IPS-18c (cell line): ENCODE data around the gene CAMP.
"Not testable (repeated sequence)": the region's sequence is repeated elsewhere in the genome, so short reads cannot be mapped to it uniquely, and the experiment has no call there.

ENCODE experiments used
- H3K4me3 ChIP-seq: 2 replicates; pipeline ENCODE4 v1.7.0; 2013; ENCODE audit warnings: low read depth, mild to moderate bottlenecking, low read length, moderate library complexity; ENCODE audit not compliant: insufficient read depth
- H3K9me3 ChIP-seq: one replicate; pipeline ENCODE4 v1.6.1; 2013; ENCODE audit warnings: mild to moderate bottlenecking, low read length, moderate library complexity; ENCODE audit not compliant: control insufficient read depth, insufficient read depth

CAMP gene

GRCh38 chr3:48208076-48208475 lies 15.2 kb upstream of the CAMP start:
- Histone ChIP-seq H3K4me3 (no peak overlapping the region), H3K9me3 (no peaks in the 10 kb centered on the region)

DNA sequence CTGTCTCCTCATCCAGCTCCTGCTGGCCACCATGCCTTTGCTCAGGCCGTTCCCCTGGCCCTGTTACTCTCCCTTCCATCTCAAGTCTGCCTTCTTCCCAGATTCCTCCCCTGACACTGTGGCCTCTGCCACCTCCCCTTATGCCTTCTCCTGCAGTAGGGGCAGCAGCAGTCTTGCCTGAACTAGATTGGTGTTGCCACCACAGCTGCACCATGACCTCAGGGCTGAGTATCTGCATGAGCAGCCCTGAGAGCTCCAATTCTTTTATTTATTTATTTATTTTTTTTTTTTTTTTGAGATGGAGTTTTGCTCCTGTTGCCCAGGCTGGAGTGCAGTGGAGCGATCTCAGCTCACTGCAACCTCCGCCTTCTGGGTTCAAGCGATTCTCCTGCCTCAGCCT lies 13.8 kb upstream of the CAMP start:
- Histone ChIP-seq H3K4me3 (no peak overlapping the region), H3K9me3 (no peaks in the 10 kb centered on the region)

DNA sequence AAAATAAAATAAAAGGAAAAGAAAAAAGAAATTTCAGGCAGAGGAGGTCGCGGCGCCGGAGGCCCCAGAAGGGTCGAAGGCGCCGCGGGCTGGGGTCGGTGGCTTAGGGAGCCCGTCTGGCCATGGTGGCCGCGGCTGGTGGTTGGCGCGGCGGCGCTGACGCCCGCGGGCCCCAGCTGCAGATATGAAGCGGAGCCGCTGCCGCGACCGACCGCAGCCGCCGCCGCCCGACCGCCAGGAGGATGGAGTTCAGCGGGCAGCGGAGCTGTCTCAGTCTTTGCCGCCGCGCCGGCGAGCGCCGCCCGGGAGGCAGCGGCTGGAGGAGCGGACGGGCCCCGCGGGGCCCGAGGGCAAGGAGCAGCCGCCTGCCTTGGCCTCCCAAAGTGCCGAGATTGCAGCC lies 12.8 kb upstream of the CAMP start:
- not testable (repeated sequence) for H3K9me3 ChIP-seq, H3K4me3 ChIP-seq

GRCh38 chr3:48211776-48212175 lies 11.5 kb upstream of the CAMP start:
- H3K9me3 ChIP-seq, H3K4me3 ChIP-seq: not testable (repeated sequence)

DNA sequence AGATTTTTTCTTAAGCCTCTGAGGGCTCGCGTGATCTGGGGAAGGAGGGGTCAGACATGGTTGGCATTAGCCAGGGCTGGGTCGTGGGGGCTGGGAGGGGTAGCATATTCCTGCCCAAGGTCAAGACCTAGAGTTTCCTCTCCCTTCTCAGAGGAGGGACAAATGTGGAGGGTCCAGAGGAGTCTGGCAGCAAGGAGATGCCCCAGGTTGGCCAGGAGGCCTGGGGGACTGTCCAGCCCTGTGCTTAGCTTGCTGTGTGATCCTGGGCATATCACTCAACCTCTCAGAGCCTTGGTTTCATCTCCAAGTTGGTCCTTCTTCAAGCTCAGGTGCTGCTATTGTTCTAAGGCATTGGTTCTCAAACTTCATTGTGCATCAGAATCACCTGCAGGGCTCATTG lies 9.1 kb upstream of the CAMP start:
- Histone ChIP-seq H3K9me3 (no peaks in the 10 kb centered on the region), H3K4me3 (no peak overlapping the region)

- Histone ChIP-seq H3K9me3 (peaks cover 2% of the 10 kb centered on the region), H3K4me3 (no peak overlapping the region)
These were observed 8.3 kb upstream of the CAMP start for GRCh38 chr3:48215019-48215418.

DNA sequence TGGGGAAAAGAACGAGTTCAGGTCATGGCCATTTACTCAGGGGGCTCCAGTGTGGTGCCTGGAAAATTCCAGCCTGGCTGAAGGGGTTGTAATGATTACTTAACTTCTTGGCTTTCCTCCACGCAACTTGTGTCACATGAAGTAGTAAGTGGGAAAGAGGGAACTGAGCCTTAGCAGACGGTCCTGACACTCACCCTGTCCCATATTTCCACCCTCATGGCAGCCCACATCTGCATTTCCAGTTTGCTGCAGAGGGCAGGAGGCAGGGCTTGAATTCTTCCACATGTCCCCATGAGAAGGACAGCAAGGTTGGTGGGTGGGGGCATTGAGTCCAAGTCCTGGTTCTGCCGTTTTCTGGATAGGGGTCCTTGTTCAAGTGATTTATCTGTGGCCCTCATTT lies 7.8 kb upstream of the CAMP start:
- peaks cover 2% of the 10 kb centered on the region for H3K9me3 ChIP-seq
- H3K4me3 ChIP-seq, result no peak overlapping the region

GRCh38 chr3:48215876-48216275 lies 7.4 kb upstream of the CAMP start:
- H3K4me3 ChIP-seq, result no peak overlapping the region
- peaks cover 2% of the 10 kb centered on the region for H3K9me3 ChIP-seq

GRCh38 chr3:48217449-48217848 lies 5.8 kb upstream of the CAMP start:
- Histone ChIP-seq H3K9me3 (peaks cover 2% of the 10 kb centered on the region), H3K4me3 (no peak overlapping the region)

DNA sequence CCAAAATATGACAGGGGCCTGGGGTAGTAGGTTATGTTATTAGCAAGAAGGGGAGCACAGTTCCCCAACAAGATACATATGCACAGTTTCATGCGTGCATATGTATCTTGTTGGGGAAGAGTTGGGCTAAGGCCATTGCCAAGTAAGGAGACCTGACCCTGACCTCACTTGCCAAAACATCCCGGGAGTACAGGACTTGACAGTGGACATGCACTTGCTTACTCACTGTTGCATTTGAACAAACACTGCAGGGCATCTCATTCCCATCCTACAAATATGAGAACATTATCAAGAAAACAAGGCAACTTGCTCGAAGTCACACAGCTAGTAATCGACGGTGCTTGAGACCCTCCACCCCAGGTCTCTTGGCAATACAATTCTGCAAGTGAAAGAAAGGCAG lies 4.8 kb upstream of the CAMP start:
- Histone ChIP-seq H3K9me3 (peaks cover 2% of the 10 kb centered on the region), H3K4me3 (no peak overlapping the region)

GRCh38 chr3:48219543-48219942 lies 3.8 kb upstream of the CAMP start:
- no peak overlapping the region for H3K4me3 ChIP-seq
- peaks cover 2% of the 10 kb centered on the region for H3K9me3 ChIP-seq

- no peak overlapping the region for H3K4me3 ChIP-seq
- peaks cover 2% of the 10 kb centered on the region for H3K9me3 ChIP-seq
These were observed 2.5 kb upstream of the CAMP start for GRCh38 chr3:48220746-48221145.

GRCh38 chr3:48225587-48225986 lies 2.3 kb downstream of the CAMP start:
- no peak overlapping the region for H3K4me3 ChIP-seq

GRCh38 chr3:48226939-48227338 lies 3.6 kb downstream of the CAMP start:
- no peak overlapping the region for H3K4me3 ChIP-seq
- no peaks in the 10 kb centered on the region for H3K9me3 ChIP-seq

More at GRCh38 chr3:48225587-48225986, 2.3 kb downstream of the CAMP start:
- H3K9me3 ChIP-seq, result no peaks in the 10 kb centered on the region

- peaks cover 3% of the 10 kb centered on the region for H3K9me3 ChIP-seq
- H3K4me3 ChIP-seq, result no peak overlapping the region
These were observed 8.9 kb downstream of the CAMP start for GRCh38 chr3:48232232-48232631.

DNA sequence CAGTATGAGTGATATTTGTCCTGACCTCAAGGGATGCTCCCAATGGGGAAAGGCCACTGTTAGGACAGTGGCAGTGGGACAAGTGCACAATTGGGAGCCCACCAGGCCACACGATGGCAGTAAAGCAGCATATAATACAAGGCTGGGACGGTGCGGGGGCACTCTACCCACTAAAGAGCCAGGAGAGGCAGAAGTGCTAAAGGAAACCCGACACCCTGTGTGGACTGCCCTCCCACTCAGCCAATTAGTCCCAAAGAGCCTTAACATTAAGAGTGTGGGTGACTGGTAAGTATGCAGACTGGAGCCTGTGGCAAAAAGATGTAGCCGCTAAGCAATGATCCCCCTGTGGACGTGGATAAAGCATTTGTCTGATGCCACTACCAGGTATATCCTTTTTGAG lies 9.4 kb downstream of the CAMP start:
- Histone ChIP-seq H3K9me3 (peaks cover 3% of the 10 kb centered on the region), H3K4me3 (no peak overlapping the region)

DNA sequence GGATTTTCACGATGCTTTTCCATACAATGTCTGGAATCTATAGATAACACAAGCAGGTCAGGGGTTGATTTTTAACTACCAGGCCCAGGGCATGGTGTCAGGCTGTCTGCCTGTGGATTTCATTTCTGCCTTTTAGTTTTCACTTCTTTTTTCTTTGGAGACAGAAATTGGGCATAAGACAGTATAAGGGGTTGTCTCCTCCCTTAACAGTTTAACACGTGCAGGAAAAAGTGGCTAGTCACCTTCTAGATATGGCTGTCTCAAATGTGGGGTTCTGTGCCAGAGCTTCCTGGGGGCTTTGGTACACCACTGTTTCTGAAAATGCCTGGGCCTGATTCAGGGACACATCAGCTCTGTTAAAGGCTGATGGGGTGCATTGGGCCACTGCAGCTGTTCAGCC lies 10.2 kb downstream of the CAMP start:
- Histone ChIP-seq H3K4me3 (no peak overlapping the region), H3K9me3 (peaks cover 3% of the 10 kb centered on the region)

DNA sequence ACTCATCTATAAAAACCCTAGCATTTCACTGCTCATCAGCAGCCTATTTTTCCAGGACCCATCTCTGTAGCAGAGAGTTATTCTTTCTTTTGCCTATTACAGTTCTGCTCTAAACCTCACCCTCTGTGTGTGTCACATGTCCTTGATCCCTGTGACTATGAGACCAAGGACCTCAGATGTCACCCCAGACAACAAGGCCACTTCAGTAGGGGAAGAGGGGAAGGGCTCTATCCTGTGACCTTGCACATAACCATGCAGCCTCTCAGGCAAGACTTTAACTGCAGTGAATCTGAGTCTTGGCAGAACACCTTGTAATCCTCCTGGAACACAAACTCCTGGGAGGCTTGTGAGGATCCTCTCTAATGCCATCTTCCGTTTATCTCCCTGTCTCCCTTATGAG lies 13.2 kb downstream of the CAMP start:
- H3K4me3 ChIP-seq, result no peak overlapping the region
- peaks cover 3% of the 10 kb centered on the region for H3K9me3 ChIP-seq

DNA sequence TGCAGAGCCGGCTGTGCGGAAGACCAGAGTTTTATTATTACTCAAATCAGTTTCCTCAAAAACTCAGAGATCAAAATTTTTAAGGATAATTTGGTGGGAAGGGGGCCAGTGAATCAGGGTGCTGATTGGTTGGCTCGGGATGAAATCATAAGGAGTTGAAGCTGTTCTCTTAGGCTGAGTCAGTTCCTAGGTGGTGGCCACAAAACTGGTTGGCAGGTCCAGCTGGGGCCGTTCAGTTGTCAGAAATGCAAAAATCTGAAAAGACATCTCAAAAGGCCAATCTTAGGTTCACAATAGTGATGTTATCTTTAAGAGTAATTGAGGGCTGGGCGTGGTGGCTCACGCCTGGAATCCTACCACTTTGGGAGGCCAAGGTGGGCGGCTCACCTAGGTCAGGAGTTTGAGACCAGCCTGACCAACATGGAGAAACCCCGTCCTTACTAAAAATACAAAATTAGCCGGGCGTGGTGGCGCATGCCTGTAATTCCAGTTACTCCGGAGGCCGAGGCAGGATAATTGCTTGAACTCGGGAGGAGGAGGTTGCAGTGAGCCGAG lies 15.3 kb downstream of the CAMP start:
- Histone ChIP-seq H3K4me3 (no peak overlapping the region), H3K9me3 (peaks cover 3% of the 10 kb centered on the region)
